CD14-positive monocyte (primary cell): ENCODE measurements around the gene MLYCD. TPM values are rescaled to one million over a fixed set of nuclear protein-coding genes. Genes with fewer than 3 reads are reported as not detected.

Source experiments
- DNase-seq, 3 donors: peaks; one replicate each; pipeline ENCODE4 v3.0.0-alpha.2; 2011 to 2022
- H2AFZ ChIP-seq: 2 replicates; pipeline ENCODE4 v1.6.0; 2012; ENCODE audit warnings: mild to moderate bottlenecking, low read depth, low read length, inconsistent platforms; ENCODE audit not compliant: insufficient read depth, poor library complexity, severe bottlenecking
- H3K27ac ChIP-seq, 2 donors: 1 replicate in 1 of 2; 2 replicates in 1 of 2; pipeline ENCODE4 v1.5.1; 2012 to 2013; ENCODE audit warnings: low read length in 2 of 2, control low read depth in 1 of 2, inconsistent platforms in 1 of 2, low read depth in 1 of 2, mild to moderate bottlenecking in 1 of 2
- H3K27me3 ChIP-seq, 2 donors: one replicate each; pipeline versions ENCODE4 v1.6.0 to v1.6.1; 2011 to 2013; ENCODE audit warnings: low read length in 2 of 2; ENCODE audit not compliant: control insufficient read depth in 2 of 2, insufficient read depth in 2 of 2
- H3K36me3 ChIP-seq, 2 donors: replicated peaks in 1 of 2; 1 replicate in 1 of 2; 2 replicates in 1 of 2; pipeline versions ENCODE4 v1.5.1 to v1.6.1; 2012 to 2013; ENCODE audit warnings: low read length in 2 of 2, control low read depth in 1 of 2, inconsistent platforms in 1 of 2, mild to moderate bottlenecking in 1 of 2; ENCODE audit not compliant: insufficient read depth in 2 of 2, control insufficient read depth in 1 of 2
- H3K4me1 ChIP-seq, 2 donors: 1 replicate in 1 of 2; 2 replicates in 1 of 2; pipeline versions ENCODE4 v1.5.1 to v1.6.1; 2012 to 2013; ENCODE audit warnings: low read length in 2 of 2, control low read depth in 1 of 2, inconsistent platforms in 1 of 2, mild to moderate bottlenecking in 1 of 2, moderate library complexity in 1 of 2; ENCODE audit not compliant: insufficient read depth in 2 of 2, control insufficient read depth in 1 of 2
- H3K4me2 ChIP-seq: replicated peaks from 2 replicates; pipeline ENCODE3; 2012; ENCODE audit warnings: low read length, moderate library complexity, mild to moderate bottlenecking; ENCODE audit not compliant: poor library complexity, severe bottlenecking; ENCODE audit errors: extremely low read depth
- H3K4me3 ChIP-seq, 3 experiments: fragments of 200-600 bp in 1 of 3; sonication (generic) in 1 of 3; replicated peaks in 1 of 3; 1 replicate in 2 of 3; 2 replicates in 1 of 3; pipeline ENCODE4 v1.5.1; 2011 to 2013; ENCODE audit warnings: low read length in 3 of 3, mild to moderate bottlenecking in 3 of 3, control low read depth in 2 of 3, low read depth in 2 of 3, inconsistent platforms in 1 of 3, moderate library complexity in 1 of 3
- H3K79me2 ChIP-seq: 2 replicates; pipeline ENCODE4 v1.6.0; 2012; ENCODE audit warnings: mild to moderate bottlenecking, control low read depth, inconsistent platforms, low read length, moderate library complexity; ENCODE audit not compliant: insufficient read depth
- H3K9ac ChIP-seq: 2 replicates; pipeline ENCODE4 v1.6.0; 2017; ENCODE audit warnings: low read length, mild to moderate bottlenecking; ENCODE audit not compliant: insufficient read depth, poor library complexity, severe bottlenecking
- H3K9me3 ChIP-seq, 2 donors: replicated peaks in 1 of 2; 1 replicate in 1 of 2; 2 replicates in 1 of 2; pipeline versions ENCODE4 v1.5.1 to v1.6.1; 2012 to 2013; ENCODE audit warnings: low read length in 2 of 2, control low read depth in 1 of 2; ENCODE audit not compliant: control insufficient read depth in 1 of 2, insufficient read depth in 1 of 2
- H4K20me1 ChIP-seq: 2 replicates; pipeline ENCODE4 v1.6.0; 2012; ENCODE audit warnings: mild to moderate bottlenecking, low read length, control low read depth, moderate library complexity; ENCODE audit not compliant: insufficient read depth
- H3K27ac Mint-ChIP-seq, 7 donors: one replicate each; pipeline ENCODE4 v1.8.0; 2020; ENCODE audit warnings: mild to moderate bottlenecking in 7 of 7, mixed read lengths in 7 of 7, moderate library complexity in 6 of 7, inconsistent platforms in 2 of 7
- H3K27me3 Mint-ChIP-seq, 3 donors: one replicate each; pipeline ENCODE4 v1.8.0; 2021 to 2022; ENCODE audit warnings: low read depth in 3 of 3, mild to moderate bottlenecking in 3 of 3, mixed read lengths in 3 of 3, moderate library complexity in 3 of 3, inconsistent platforms in 1 of 3
- H3K36me3 Mint-ChIP-seq, 2 donors: one replicate each; pipeline ENCODE4 v1.8.0; 2020; ENCODE audit warnings: mixed read lengths in 2 of 2, inconsistent platforms in 1 of 2, mild to moderate bottlenecking in 1 of 2
- H3K4me1 Mint-ChIP-seq: one replicate; pipeline ENCODE4 v1.8.0; 2020; ENCODE audit warnings: mild to moderate bottlenecking, mixed read lengths
- H3K4me3 Mint-ChIP-seq, 2 donors: one replicate each; pipeline ENCODE4 v1.8.0; 2020; ENCODE audit warnings: mild to moderate bottlenecking in 2 of 2, mixed read lengths in 2 of 2, moderate library complexity in 1 of 2
- H3K9me3 Mint-ChIP-seq, 7 donors: one replicate each; pipeline ENCODE4 v1.8.0; 2020 to 2022; ENCODE audit warnings: mixed read lengths in 7 of 7, mild to moderate bottlenecking in 6 of 7, moderate library complexity in 6 of 7, inconsistent platforms in 2 of 7
- WGBS: methylation state at CpG from one replicate; pipeline ENCODE4 v1.1.5; 2013; ENCODE audit warnings: missing lambda C conversion rate; ENCODE audit not compliant: insufficient coverage; 5-methylcytosine and 5-hydroxymethylcytosine counted together
- intact Hi-C, 2 donors: fragments of 100-400 bp; cut with micrococcal nuclease; formaldehyde crosslinking; loops; one replicate each; pipeline versions ENCODE4 v1.15.0 to v1.15.1; 2023
- polyA plus RNA-seq, 3 donors: library from polyadenylated mRNA; depleted of rRNA in 1 of 3; unstranded in 2 of 3; stranded (reverse) in 1 of 3; fragments of 300-500 nt in 2 of 3; fragments of >200 nt in 1 of 3; fragmentation: Illumina TruSeq in 2 of 3; gene quantifications; 1 replicate in 2 of 3; 2 replicates in 1 of 3; pipeline ENCODE4 v1.2.3, GENCODE V29; 2012 to 2021
- TF ChIP-seq, protein P1 (sequence below): fragments of 200-600 bp; IDR thresholded peaks from one replicate; pipeline ENCODE4 v1.8.0; 2022; ENCODE audit warnings: antibody characterized with exemption, mild to moderate bottlenecking

The MLYCD gene
- polyA plus RNA-seq, 3 donors, result 1.2 to 2.4 (median 1.3) TPM

- intact Hi-C loops, result no loop called here
- no peak overlapping the region for H3K27ac ChIP-seq
Measured at GRCh38 chr16:83863682-83864081, 35.2 kb upstream of the MLYCD start.

DNA sequence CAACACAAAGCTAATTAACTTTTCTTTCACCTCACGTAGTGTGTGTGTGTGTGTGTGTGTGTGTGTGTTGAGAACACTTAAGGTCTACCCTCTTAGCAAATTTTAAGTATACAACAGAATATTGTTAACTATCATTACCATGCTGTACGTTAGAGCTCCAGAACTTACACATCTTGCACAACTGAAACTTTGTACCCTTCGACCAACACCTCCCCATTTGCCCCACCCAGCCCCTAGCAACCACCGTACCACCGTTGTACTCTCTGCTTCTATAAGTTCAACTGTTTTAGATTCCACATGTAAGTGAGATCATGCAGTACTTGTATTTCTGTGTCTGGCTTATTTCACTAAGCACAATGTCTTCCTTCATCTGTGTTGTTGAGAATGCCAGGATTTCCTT, 28.1 kb upstream of the MLYCD start:
- H3K27me3 ChIP-seq, result no peaks in the 10 kb centered on the region
- H3K27me3 Mint-ChIP-seq, result peaks cover 1 to 14% (median 3%) of the 10 kb centered on the region in 3 donors
- DNase-seq, result no peak
- H3K36me3 ChIP-seq, result no peaks in the 10 kb centered on the region
- no peak overlapping the region for H2AFZ ChIP-seq
- no peaks in the 10 kb centered on the region for H3K9me3 ChIP-seq
- no peak overlapping the region for H3K4me3 ChIP-seq
- H3K4me1 Mint-ChIP-seq, result peaks cover 1% of the 10 kb centered on the region
- H3K79me2 ChIP-seq, result no peaks in the 10 kb centered on the region
- no peaks in the 10 kb centered on the region for H4K20me1 ChIP-seq
- no peaks in the 10 kb centered on the region for H3K36me3 Mint-ChIP-seq
- intact Hi-C loops, result loop anchor here in 1 of 2 donors (10.0 kb wide), 1 partner anchor 316 kb away; no protein-coding TSS in a partner anchor
- no peak overlapping the region for H3K4me3 Mint-ChIP-seq
- H3K4me2 ChIP-seq, result no peak overlapping the region
- H3K9me3 Mint-ChIP-seq, result peaks cover 0 to 9% (median 3%) of the 10 kb centered on the region in 7 donors
- H3K4me1 ChIP-seq, result no peaks in the 10 kb centered on the region
- TF ChIP-seq, protein P1, sequence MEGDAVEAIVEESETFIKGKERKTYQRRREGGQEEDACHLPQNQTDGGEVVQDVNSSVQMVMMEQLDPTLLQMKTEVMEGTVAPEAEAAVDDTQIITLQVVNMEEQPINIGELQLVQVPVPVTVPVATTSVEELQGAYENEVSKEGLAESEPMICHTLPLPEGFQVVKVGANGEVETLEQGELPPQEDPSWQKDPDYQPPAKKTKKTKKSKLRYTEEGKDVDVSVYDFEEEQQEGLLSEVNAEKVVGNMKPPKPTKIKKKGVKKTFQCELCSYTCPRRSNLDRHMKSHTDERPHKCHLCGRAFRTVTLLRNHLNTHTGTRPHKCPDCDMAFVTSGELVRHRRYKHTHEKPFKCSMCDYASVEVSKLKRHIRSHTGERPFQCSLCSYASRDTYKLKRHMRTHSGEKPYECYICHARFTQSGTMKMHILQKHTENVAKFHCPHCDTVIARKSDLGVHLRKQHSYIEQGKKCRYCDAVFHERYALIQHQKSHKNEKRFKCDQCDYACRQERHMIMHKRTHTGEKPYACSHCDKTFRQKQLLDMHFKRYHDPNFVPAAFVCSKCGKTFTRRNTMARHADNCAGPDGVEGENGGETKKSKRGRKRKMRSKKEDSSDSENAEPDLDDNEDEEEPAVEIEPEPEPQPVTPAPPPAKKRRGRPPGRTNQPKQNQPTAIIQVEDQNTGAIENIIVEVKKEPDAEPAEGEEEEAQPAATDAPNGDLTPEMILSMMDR, result no peak
- no peak overlapping the region for H3K27ac Mint-ChIP-seq
- 100% methylated on average over 2 of the region's 5 CpGs for WGBS
- H3K27ac ChIP-seq, result no peak overlapping the region
- H3K9ac ChIP-seq, result no peak overlapping the region

More at GRCh38 chr16:83863682-83864081, 35.2 kb upstream of the MLYCD start:
- Histone ChIP-seq H3K4me3 (no peak overlapping the region), H4K20me1 (no peaks in the 10 kb centered on the region), H3K36me3 (no peaks in the 10 kb centered on the region), H3K4me2 (no peak overlapping the region), H3K79me2 (no peaks in the 10 kb centered on the region), H2AFZ (no peak overlapping the region), H3K4me1 (peaks cover 0 to 3% of the 10 kb centered on the region in 2 donors), H3K9me3 (peaks cover 0 to 3% of the 10 kb centered on the region in 2 donors), H3K27me3 (no peaks in the 10 kb centered on the region), H3K9ac (no peak overlapping the region)
- no peak for DNase-seq
- Mint-ChIP-seq H3K27ac (no peak overlapping the region), H3K9me3 (peaks cover 0 to 9% (median 4%) of the 10 kb centered on the region in 7 donors), H3K36me3 (no peaks in the 10 kb centered on the region), H3K4me1 (peaks cover 8% of the 10 kb centered on the region), H3K27me3 (peaks cover 0 to 4% (median 1%) of the 10 kb centered on the region in 3 donors), H3K4me3 (no peak overlapping the region)
- WGBS, result no CpG with 5 or more reads among the region's 1 CpG
- TF ChIP-seq, protein P1, result no peak
